GM12864 (cell line): ENCODE measurements around the gene GALNTL6.

ENCODE experiments used
- DNase-seq: peaks from one replicate; pipeline ENCODE4 v3.0.0-alpha.2; 2011; ENCODE audit warnings: low read depth
- H3K4me3 ChIP-seq: 2 replicates; pipeline ENCODE4 v1.5.1; 2011; ENCODE audit warnings: mild to moderate bottlenecking, low read depth, low read length, control low read depth
- CTCF ChIP-seq: IDR thresholded peaks from 2 replicates; pipeline ENCODE4 v1.5.1; 2011; ENCODE audit warnings: low read depth, mild to moderate bottlenecking, moderate library complexity, low read length, control low read depth, inconsistent platforms; ENCODE audit errors: missing control alignments

Gene GALNTL6

GRCh38 chr4:171981185-171981584, 168.0 kb downstream of the GALNTL6 start:
- DNase-seq, result no peak
- no peak for TF ChIP-seq CTCF
- no peak overlapping the region for H3K4me3 ChIP-seq

- no peak overlapping the region for H3K4me3 ChIP-seq
- no peak for TF ChIP-seq CTCF
- no peak for DNase-seq
These were observed 171.0 kb downstream of the GALNTL6 start for GRCh38 chr4:171983935-171984805.

GRCh38 chr4:171985129-171985528, 171.9 kb downstream of the GALNTL6 start:
- TF ChIP-seq CTCF, result no peak
- no peak overlapping the region for H3K4me3 ChIP-seq
- DNase-seq, result no peak

GRCh38 chr4:171993247-171993646, 180.0 kb downstream of the GALNTL6 start:
- TF ChIP-seq CTCF, result no peak
- no peak for DNase-seq
- no peak overlapping the region for H3K4me3 ChIP-seq

GRCh38 chr4:172007889-172008288, 194.7 kb downstream of the GALNTL6 start:
- H3K4me3 ChIP-seq, result no peak overlapping the region
- no peak for DNase-seq
- TF ChIP-seq CTCF, result no peak

- DNase-seq, result no peak
- no peak for TF ChIP-seq CTCF
- H3K4me3 ChIP-seq, result no peak overlapping the region
These were observed 196.4 kb downstream of the GALNTL6 start for GRCh38 chr4:172009446-172010230.

- DNase-seq, result no peak
- no peak overlapping the region for H3K4me3 ChIP-seq
- TF ChIP-seq CTCF, result no peak
These were observed 198.0 kb downstream of the GALNTL6 start for GRCh38 chr4:172011196-172011595.
